Lower leg skin (tissue), 4 donors: Measurements from ENCODE around the gene SYNPO2. TPM values are rescaled to one million over a fixed set of nuclear protein-coding genes. Genes with fewer than 3 reads are reported as not detected.

ENCODE experiments used
- DNase-seq, 2 donors: peaks; one replicate each; pipeline ENCODE4 v3.0.0-alpha.2; 2019; ENCODE audit warnings: low spot score in 2 of 2
- H3K4me3 ChIP-seq: fragments of 200-600 bp; sonication (generic); 2 replicates; pipeline ENCODE4 v1.5.1; 2017; ENCODE audit warnings: mild to moderate bottlenecking, low read depth; ENCODE audit not compliant: poor library complexity, severe bottlenecking
- CTCF ChIP-seq, 3 donors: fragments of 450-650 bp; IDR thresholded peaks; one replicate each; pipeline ENCODE4 v1.5.1; 2016; ENCODE audit warnings: antibody characterized with exemption in 3 of 3, mild to moderate bottlenecking in 3 of 3, moderate library complexity in 2 of 3
- POLR2A ChIP-seq, 2 donors: fragments of 450-650 bp; IDR thresholded peaks; one replicate each; pipeline ENCODE4 v1.6.1; 2016 to 2017; ENCODE audit warnings: antibody characterized with exemption in 2 of 2, mild to moderate bottlenecking in 1 of 2, moderate library complexity in 1 of 2
- WGBS, 2 donors: methylation state at CpG; one replicate each; pipeline ENCODE4 v1.1.5; 2018; 5-methylcytosine and 5-hydroxymethylcytosine counted together
- intact Hi-C: fragments of 100-400 bp; cut with DNase I; formaldehyde crosslinking; loops from one replicate; pipeline ENCODE4 v1.15.0; 2023; ENCODE audit warnings: low total_unique reads
- total RNA-seq, 4 donors: library from RNA; depleted of rRNA; stranded (reverse); fragments of >200 nt; gene quantifications; one replicate each; pipeline ENCODE4 v1.1.0, GENCODE V29; 2016

The SYNPO2 gene
- total RNA-seq, 4 donors from 2014 or later, result 13.3 to 38.5 (median 16.1) TPM

- intact Hi-C loops, result no loop called here
- H3K4me3 ChIP-seq, result no peak overlapping the region
- TF ChIP-seq CTCF (IDR thresholded peaks at IDR 0.05), result no peak
- TF ChIP-seq POLR2A (IDR thresholded peaks at IDR 0.05), result no peak
- no peak for DNase-seq
Measured at GRCh38 chr4:118845552-118846050, 43.1 kb upstream of the SYNPO2 start.

GRCh38 chr4:118846979-118847378 lies 41.7 kb upstream of the SYNPO2 start:
- intact Hi-C loops, result no loop called here

GRCh38 chr4:118848242-118848641 lies 40.4 kb upstream of the SYNPO2 start:
- H3K4me3 ChIP-seq, result no peak overlapping the region
- intact Hi-C loops, result no loop called here
- WGBS, 2 donors, result 95 to 99% methylated on average over 7 of the region's 7 CpGs
- no peak for DNase-seq
- TF ChIP-seq CTCF (IDR thresholded peaks at IDR 0.05) (no peak), POLR2A (IDR thresholded peaks at IDR 0.05) (no peak)

More at GRCh38 chr4:118846979-118847378, 41.7 kb upstream of the SYNPO2 start:
- no peak for DNase-seq
- no peak overlapping the region for H3K4me3 ChIP-seq
- TF ChIP-seq POLR2A (IDR thresholded peaks at IDR 0.05), result no peak
- TF ChIP-seq CTCF (IDR thresholded peaks at IDR 0.05), result no peak
- WGBS, 2 donors, result 85 to 100% methylated on average over 1 of the region's 1 CpG

GRCh38 chr4:118848901-118849300 lies 39.8 kb upstream of the SYNPO2 start:
- H3K4me3 ChIP-seq, result no peak overlapping the region
- intact Hi-C loops, result no loop called here
- DNase-seq, result no peak
- TF ChIP-seq POLR2A (IDR thresholded peaks at IDR 0.05) (no peak), CTCF (IDR thresholded peaks at IDR 0.05) (no peak)

GRCh38 chr4:118849867-118850487 lies 38.7 kb upstream of the SYNPO2 start:
- DNase-seq, result no peak
- intact Hi-C loops, result no loop called here
- no peak overlapping the region for H3K4me3 ChIP-seq
- 95 to 98% methylated on average over 2 of the region's 2 CpGs for WGBS, 2 donors
- no peak for TF ChIP-seq POLR2A (IDR thresholded peaks at IDR 0.05)

GRCh38 chr4:118850488-118851173 lies 38.0 kb upstream of the SYNPO2 start:
- 43 to 47% methylated on average over 8 of the region's 8 CpGs for WGBS, 2 donors
- intact Hi-C loops, result no loop called here
- no peak overlapping the region for H3K4me3 ChIP-seq
- TF ChIP-seq CTCF (IDR thresholded peaks at IDR 0.05), result no peak
- TF ChIP-seq POLR2A (IDR thresholded peaks at IDR 0.05), result no peak
- no peak for DNase-seq
